HepG2 (cell line): ENCODE data around the gene C22orf15. TPM values are rescaled to one million over a fixed set of nuclear protein-coding genes. Genes with fewer than 3 reads are reported as not detected.

Source experiments
- AGO1 ChIP-seq: fragments of 200-400 bp; formaldehyde crosslinking; IDR thresholded peaks from 2 replicates; pipeline ENCODE4 v1.6.1; 2017; ENCODE audit warnings: mild to moderate bottlenecking, low read depth, low read length, moderate library complexity; ENCODE audit not compliant: poor library complexity, severe bottlenecking
- AKAP8 ChIP-seq: sonication (generic); formaldehyde crosslinking; IDR thresholded peaks from 2 replicates; pipeline ENCODE4 v1.5.1; 2020; ENCODE audit warnings: mild to moderate bottlenecking, missing genetic modification reagents
- CENPX ChIP-seq: sonication (generic); formaldehyde crosslinking; IDR thresholded peaks from 2 replicates; pipeline ENCODE4 v1.9.0; 2021; ENCODE audit warnings: mild to moderate bottlenecking, missing genetic modification reagents, moderate library complexity
- DNMT1 ChIP-seq: sonication (generic); formaldehyde crosslinking; IDR thresholded peaks from 2 replicates; pipeline ENCODE4 v1.5.1; 2020; ENCODE audit warnings: mild to moderate bottlenecking, missing genetic modification reagents
- HNF4G ChIP-seq, 2 experiments: sonication (generic) in 1 of 2; formaldehyde crosslinking in 1 of 2; IDR thresholded peaks; 2 replicates each; pipeline versions ENCODE4 v1.4.0 to v1.6.1; 2011 to 2020; ENCODE audit warnings: borderline replicate concordance in 2 of 2, low read depth in 2 of 2, mild to moderate bottlenecking in 2 of 2, low read length in 1 of 2, missing genetic modification reagents in 1 of 2, moderate library complexity in 1 of 2
- MAF1 ChIP-seq: sonication (generic); formaldehyde crosslinking; IDR thresholded peaks from 2 replicates; pipeline ENCODE4 v1.5.0; 2020; ENCODE audit warnings: missing genetic modification reagents, borderline replicate concordance
- MED1 ChIP-seq: sonication (generic); formaldehyde crosslinking; IDR thresholded peaks from 2 replicates; pipeline ENCODE4 v1.4.0; 2020; ENCODE audit warnings: missing genetic modification reagents
- TBX2 ChIP-seq: sonication (generic); formaldehyde crosslinking; IDR thresholded peaks from 2 replicates; pipeline ENCODE4 v1.5.0; 2020; ENCODE audit warnings: missing genetic modification reagents, mild to moderate bottlenecking, borderline replicate concordance
- ZNF138 ChIP-seq: sonication (generic); formaldehyde crosslinking; IDR thresholded peaks from 2 replicates; pipeline ENCODE4 v1.5.0; 2020; ENCODE audit warnings: mild to moderate bottlenecking, low read depth, missing genetic modification reagents
- ZNF281 ChIP-seq: sonication (generic); formaldehyde crosslinking; IDR thresholded peaks from 2 replicates; pipeline ENCODE4 v1.4.0; 2020; ENCODE audit warnings: missing genetic modification reagents, borderline replicate concordance
- ZNF337 ChIP-seq: sonication (generic); formaldehyde crosslinking; IDR thresholded peaks from 2 replicates; pipeline ENCODE4 v1.5.1; 2020; ENCODE audit warnings: missing genetic modification reagents, low read depth, mild to moderate bottlenecking, borderline replicate concordance
- ZNF597 ChIP-seq: sonication (generic); formaldehyde crosslinking; IDR thresholded peaks from 2 replicates; pipeline ENCODE4 v1.5.0; 2020; ENCODE audit warnings: missing genetic modification reagents
- ZNF598 ChIP-seq: sonication (generic); formaldehyde crosslinking; IDR thresholded peaks from 2 replicates; pipeline ENCODE4 v1.5.1; 2020; ENCODE audit warnings: mild to moderate bottlenecking, missing genetic modification reagents, borderline replicate concordance
- ZSCAN12 ChIP-seq: sonication (generic); formaldehyde crosslinking; IDR thresholded peaks from 2 replicates; pipeline ENCODE4 v1.9.0; 2021; ENCODE audit warnings: mild to moderate bottlenecking, missing genetic modification reagents
- polyA plus RNA-seq, 8 experiments: library from polyadenylated mRNA; depleted of rRNA in 3 of 8; stranded (reverse) in 7 of 8; unstranded in 1 of 8; fragments of >200 nt; fragmentation: Illumina TruSeq in 4 of 8; extraction: Trizol in 4 of 8; gene quantifications; 2 replicates each; pipeline versions ENCODE4 v1.2.1 to v1.2.3, GENCODE V29; 2011 to 2016; ENCODE audit warnings: low read depth in 4 of 8, missing spikeins in 1 of 8, mixed read lengths in 1 of 8; ENCODE audit not compliant: insufficient read depth in 1 of 8
- total RNA-seq, 5 experiments: library from RNA; depleted of rRNA; stranded (reverse); fragments of >200 nt; fragmentation: Illumina TruSeq; extraction: Trizol; gene quantifications; 2 replicates each; pipeline ENCODE4 v1.2.3, GENCODE V29; 2016; ENCODE audit warnings: low read depth in 1 of 5
- TF ChIP-seq, protein P1 (sequence below): sonication (generic); formaldehyde crosslinking; IDR thresholded peaks from one replicate; pipeline ENCODE4 v1.5.1; 2020; ENCODE audit warnings: mild to moderate bottlenecking, missing genetic modification reagents; ENCODE audit errors: not compliant biosample characterization

C22orf15 gene
- total and polyA plus RNA-seq, 2 of the 13 experiments (the other 11 are each of a cell fraction or from before 2014, with no cell fraction given) = not detected

DNA sequence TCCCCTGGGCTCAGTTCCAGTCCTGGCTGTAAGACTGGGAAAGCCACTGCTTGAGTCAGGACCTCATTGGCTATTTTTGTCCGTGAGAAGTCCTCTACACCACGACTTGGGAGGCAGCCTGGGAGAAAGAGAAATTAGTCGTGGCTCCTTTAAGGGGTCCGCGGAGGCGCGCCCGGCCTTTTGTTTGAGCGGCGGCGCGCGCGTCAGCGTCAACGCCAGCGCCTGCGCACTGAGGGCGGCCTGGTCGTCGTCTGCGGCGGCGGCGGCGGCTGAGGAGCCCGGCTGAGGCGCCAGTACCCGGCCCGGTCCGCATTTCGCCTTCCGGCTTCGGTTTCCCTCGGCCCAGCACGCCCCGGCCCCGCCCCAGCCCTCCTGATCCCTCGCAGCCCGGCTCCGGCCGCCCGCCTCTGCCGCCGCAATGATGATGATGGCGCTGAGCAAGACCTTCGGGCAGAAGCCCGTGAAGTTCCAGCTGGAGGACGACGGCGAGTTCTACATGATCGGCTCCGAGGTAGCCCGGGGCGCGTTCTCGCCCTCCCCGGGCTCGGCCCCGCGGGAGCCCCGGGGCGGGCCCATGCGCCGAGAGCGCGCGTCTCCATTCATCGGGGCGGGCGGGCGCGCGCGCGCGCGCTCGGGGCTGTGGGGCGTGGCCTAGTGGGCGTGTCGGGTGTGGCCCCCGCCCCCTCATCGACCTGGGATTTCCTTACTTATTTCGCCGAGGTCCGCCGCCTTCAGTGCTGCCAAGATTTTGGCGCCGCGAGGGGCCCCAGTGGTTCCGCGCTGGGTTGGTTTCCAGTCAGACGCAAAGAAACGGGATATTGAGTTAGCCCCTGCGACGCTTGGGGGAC lies 24.2 kb downstream of the C22orf15 start, which contains the start of gene SMARCB1 (continued):
- no peak for TF ChIP-seq ZNF281 (CRISPR knock-in tag)
- TF ChIP-seq AKAP8 (CRISPR knock-in tag) = peak; percentile 81; the same call in 1 of the 2 replicates
- TF ChIP-seq ZNF138 (CRISPR knock-in tag) = peak; percentile 38; the same call in 1 of the 2 replicates
- TF ChIP-seq TBX2 (CRISPR knock-in tag) = peak; percentile 40
- 0 out of 2 replicates have a peak, but pooled peaks have one; percentile 38 for TF ChIP-seq ZSCAN12 (CRISPR knock-in tag)
- TF ChIP-seq MED1 (CRISPR knock-in tag) = peak; percentile 65
- no peak for TF ChIP-seq ZNF598 (CRISPR knock-in tag)
- TF ChIP-seq CENPX (CRISPR knock-in tag) = no peak
- 0 out of 2 replicates have a peak, but pooled peaks have one; percentile 25 for TF ChIP-seq MAF1 (CRISPR knock-in tag)
- TF ChIP-seq ZNF597 = no peak
- TF ChIP-seq, protein P1, sequence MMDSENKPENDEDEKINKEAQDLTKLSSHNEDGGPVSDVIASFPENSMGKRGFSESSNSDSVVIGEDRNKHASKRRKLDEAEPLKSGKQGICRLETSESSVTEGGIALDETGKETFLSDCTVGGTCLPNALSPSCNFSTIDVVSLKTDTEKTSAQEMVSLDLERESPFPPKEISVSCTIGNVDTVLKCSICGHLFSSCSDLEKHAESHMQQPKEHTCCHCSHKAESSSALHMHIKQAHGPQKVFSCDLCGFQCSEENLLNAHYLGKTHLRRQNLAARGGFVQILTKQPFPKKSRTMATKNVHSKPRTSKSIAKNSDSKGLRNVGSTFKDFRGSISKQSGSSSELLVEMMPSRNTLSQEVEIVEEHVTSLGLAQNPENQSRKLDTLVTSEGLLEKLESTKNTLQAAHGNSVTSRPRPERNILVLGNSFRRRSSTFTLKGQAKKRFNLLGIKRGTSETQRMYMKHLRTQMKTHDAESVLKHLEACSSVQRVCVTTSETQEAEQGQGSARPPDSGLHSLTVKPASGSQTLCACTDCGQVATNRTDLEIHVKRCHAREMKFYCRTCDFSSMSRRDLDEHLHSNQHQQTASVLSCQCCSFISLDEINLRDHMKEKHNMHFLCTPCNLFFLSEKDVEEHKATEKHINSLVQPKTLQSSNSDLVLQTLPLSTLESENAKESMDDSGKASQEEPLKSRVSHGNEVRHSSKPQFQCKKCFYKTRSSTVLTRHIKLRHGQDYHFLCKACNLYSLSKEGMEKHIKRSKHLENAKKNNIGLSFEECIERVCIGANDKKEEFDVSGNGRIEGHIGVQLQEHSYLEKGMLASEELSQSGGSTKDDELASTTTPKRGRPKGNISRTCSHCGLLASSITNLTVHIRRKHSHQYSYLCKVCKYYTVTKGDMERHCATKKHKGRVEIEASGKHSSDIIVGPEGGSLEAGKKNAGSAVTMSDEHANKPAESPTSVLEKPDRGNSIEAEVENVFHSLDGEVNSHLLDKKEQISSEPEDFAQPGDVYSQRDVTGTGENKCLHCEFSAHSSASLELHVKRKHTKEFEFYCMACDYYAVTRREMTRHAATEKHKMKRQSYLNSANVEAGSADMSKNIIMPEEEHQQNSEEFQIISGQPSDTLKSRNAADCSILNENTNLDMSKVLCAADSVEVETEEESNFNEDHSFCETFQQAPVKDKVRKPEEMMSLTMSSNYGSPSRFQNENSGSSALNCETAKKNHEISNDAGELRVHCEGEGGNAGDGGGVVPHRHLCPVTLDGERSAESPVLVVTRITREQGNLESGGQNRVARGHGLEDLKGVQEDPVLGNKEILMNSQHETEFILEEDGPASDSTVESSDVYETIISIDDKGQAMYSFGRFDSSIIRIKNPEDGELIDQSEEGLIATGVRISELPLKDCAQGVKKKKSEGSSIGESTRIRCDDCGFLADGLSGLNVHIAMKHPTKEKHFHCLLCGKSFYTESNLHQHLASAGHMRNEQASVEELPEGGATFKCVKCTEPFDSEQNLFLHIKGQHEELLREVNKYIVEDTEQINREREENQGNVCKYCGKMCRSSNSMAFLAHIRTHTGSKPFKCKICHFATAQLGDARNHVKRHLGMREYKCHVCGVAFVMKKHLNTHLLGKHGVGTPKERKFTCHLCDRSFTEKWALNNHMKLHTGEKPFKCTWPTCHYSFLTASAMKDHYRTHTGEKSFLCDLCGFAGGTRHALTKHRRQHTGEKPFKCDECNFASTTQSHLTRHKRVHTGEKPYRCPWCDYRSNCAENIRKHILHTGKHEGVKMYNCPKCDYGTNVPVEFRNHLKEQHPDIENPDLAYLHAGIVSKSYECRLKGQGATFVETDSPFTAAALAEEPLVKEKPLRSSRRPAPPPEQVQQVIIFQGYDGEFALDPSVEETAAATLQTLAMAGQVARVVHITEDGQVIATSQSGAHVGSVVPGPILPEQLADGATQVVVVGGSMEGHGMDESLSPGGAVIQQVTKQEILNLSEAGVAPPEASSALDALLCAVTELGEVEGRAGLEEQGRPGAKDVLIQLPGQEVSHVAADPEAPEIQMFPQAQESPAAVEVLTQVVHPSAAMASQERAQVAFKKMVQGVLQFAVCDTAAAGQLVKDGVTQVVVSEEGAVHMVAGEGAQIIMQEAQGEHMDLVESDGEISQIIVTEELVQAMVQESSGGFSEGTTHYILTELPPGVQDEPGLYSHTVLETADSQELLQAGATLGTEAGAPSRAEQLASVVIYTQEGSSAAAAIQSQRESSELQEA (CRISPR knock-in tag) = peak; percentile 33
- TF ChIP-seq ZNF337 (CRISPR knock-in tag) = peak; percentile 64; the same call in 1 of the 2 replicates
- TF ChIP-seq DNMT1 (CRISPR knock-in tag) = 0 out of 2 replicates have a peak, but pooled peaks have one; percentile 13
- TF ChIP-seq HNF4G (IDR thresholded peaks at IDR 0.05; ENCODE audit: borderline replicate concordance, low read depth, low read length) = no peak
- TF ChIP-seq HNF4G (CRISPR knock-in tag; IDR thresholded peaks at IDR 0.05; ENCODE audit: borderline replicate concordance, low read depth) = peak; percentile 67; the same call in 1 of the 2 replicates
- peak; percentile 61 for TF ChIP-seq AGO1
